ENCODE results near the gene HSPA1A. TPM values are rescaled to one million over a fixed set of nuclear protein-coding genes. Genes with fewer than 3 reads are reported as not detected.

HSPA1A gene
- total RNA-seq, 1 experiment from 2014 or later, result 57.2 TPM

DNA sequence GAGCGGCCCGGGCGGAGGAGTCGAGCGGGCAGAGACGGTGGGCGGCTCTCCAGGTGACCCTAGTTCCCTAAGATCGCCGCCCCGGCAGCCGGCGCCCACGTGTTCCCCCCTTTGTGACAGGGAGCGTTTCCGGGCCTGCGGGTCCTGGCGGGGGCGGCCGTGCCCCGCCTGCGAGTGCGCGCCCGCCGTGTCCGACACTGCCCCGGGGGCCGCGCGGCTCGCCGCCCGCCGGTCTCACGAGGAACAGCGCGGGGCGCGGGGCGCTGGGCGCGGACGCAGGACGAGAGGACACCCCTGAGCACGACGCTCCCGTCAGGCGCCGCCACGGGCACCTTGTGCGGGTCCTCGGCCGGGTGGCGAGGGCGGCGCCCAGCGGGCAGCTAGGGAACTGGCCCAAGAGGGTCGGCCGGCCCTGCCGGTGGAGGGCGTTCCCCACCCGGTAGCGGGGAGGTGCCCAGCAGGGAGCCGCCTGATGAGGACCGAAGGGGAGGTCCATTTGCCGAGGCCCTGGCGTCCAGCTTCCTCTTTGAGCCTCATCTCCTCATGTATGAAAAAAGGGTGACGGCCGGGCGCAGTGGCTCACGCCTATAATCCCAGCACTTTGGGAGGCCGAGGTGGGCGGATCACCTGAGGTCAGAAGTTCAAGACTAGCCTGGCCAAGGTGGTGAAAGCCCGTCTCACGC is 19.6 kb upstream of the HSPA1A start, which contains the start of gene VARS1:
VARS1 (minus strand) TSS at position 137 of the 683 bp plus-strand sequence. CDS start 535 bp downstream, outside the sequence.
- H3K4me3 Mint-ChIP-seq, result peak within 1 kb of the TSS; percentile 99
- H3K27me3 Mint-ChIP-seq (ENCODE audit: low read depth), result no peaks in the 10 kb centered on the region
- POLR2A ChIA-PET, result interaction anchor here (0.5 to 2.6 kb wide), 6 partner anchors 19 to 43 kb away, joined by 3 to 18 read pairs (median 6); partner anchors contain the start of genes HSPA1A, HSPA1B and HSPA1L
- H3K4me1 Mint-ChIP-seq, result peaks cover 9% of the 10 kb centered on the region
- CTCF ChIA-PET, result interaction anchor here (0.6 to 2.5 kb wide), 28 partner anchors 9 to 156 kb away, joined by 3 to 30 read pairs (median 4); partner anchors contain the start of genes ABHD16A, C6orf47, DDAH2 and HSPA1A
- ATAC-seq, result peak; percentile 84
- H3K36me3 Mint-ChIP-seq, result peaks cover 20% of the 10 kb centered on the region
- peak within 1 kb of the TSS; percentile 97 for H3K27ac Mint-ChIP-seq
- H3K9me3 Mint-ChIP-seq, result no peaks in the 10 kb centered on the region
- DNase-seq (ENCODE audit: low spot score), result peak; percentile 96
- TF ChIP-seq IRF2 (CRISPR knock-in tag; IDR thresholded peaks at IDR 0.05; ENCODE audit: borderline replicate concordance, low read depth), result no peak
- TF ChIP-seq RELA (CRISPR knock-in tag; IDR thresholded peaks at IDR 0.05; ENCODE audit: borderline replicate concordance), result no peak
- TF ChIP-seq, protein P1, sequence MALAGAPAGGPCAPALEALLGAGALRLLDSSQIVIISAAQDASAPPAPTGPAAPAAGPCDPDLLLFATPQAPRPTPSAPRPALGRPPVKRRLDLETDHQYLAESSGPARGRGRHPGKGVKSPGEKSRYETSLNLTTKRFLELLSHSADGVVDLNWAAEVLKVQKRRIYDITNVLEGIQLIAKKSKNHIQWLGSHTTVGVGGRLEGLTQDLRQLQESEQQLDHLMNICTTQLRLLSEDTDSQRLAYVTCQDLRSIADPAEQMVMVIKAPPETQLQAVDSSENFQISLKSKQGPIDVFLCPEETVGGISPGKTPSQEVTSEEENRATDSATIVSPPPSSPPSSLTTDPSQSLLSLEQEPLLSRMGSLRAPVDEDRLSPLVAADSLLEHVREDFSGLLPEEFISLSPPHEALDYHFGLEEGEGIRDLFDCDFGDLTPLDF (CRISPR knock-in tag; IDR thresholded peaks at IDR 0.05), result no peak
- TF ChIP-seq, protein P2, sequence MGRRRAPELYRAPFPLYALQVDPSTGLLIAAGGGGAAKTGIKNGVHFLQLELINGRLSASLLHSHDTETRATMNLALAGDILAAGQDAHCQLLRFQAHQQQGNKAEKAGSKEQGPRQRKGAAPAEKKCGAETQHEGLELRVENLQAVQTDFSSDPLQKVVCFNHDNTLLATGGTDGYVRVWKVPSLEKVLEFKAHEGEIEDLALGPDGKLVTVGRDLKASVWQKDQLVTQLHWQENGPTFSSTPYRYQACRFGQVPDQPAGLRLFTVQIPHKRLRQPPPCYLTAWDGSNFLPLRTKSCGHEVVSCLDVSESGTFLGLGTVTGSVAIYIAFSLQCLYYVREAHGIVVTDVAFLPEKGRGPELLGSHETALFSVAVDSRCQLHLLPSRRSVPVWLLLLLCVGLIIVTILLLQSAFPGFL (CRISPR knock-in tag; IDR thresholded peaks at IDR 0.05; ENCODE audit: borderline replicate concordance), result no peak
- TF ChIP-seq, protein P3, sequence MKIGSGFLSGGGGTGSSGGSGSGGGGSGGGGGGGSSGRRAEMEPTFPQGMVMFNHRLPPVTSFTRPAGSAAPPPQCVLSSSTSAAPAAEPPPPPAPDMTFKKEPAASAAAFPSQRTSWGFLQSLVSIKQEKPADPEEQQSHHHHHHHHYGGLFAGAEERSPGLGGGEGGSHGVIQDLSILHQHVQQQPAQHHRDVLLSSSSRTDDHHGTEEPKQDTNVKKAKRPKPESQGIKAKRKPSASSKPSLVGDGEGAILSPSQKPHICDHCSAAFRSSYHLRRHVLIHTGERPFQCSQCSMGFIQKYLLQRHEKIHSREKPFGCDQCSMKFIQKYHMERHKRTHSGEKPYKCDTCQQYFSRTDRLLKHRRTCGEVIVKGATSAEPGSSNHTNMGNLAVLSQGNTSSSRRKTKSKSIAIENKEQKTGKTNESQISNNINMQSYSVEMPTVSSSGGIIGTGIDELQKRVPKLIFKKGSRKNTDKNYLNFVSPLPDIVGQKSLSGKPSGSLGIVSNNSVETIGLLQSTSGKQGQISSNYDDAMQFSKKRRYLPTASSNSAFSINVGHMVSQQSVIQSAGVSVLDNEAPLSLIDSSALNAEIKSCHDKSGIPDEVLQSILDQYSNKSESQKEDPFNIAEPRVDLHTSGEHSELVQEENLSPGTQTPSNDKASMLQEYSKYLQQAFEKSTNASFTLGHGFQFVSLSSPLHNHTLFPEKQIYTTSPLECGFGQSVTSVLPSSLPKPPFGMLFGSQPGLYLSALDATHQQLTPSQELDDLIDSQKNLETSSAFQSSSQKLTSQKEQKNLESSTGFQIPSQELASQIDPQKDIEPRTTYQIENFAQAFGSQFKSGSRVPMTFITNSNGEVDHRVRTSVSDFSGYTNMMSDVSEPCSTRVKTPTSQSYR (CRISPR knock-in tag; IDR thresholded peaks at IDR 0.05), result no peak
- TF ChIP-seq, protein P4, sequence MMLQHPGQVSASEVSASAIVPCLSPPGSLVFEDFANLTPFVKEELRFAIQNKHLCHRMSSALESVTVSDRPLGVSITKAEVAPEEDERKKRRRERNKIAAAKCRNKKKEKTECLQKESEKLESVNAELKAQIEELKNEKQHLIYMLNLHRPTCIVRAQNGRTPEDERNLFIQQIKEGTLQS (CRISPR knock-in tag; conservative IDR thresholded peaks at IDR 0.05), result no peak
- TF ChIP-seq, protein P5, sequence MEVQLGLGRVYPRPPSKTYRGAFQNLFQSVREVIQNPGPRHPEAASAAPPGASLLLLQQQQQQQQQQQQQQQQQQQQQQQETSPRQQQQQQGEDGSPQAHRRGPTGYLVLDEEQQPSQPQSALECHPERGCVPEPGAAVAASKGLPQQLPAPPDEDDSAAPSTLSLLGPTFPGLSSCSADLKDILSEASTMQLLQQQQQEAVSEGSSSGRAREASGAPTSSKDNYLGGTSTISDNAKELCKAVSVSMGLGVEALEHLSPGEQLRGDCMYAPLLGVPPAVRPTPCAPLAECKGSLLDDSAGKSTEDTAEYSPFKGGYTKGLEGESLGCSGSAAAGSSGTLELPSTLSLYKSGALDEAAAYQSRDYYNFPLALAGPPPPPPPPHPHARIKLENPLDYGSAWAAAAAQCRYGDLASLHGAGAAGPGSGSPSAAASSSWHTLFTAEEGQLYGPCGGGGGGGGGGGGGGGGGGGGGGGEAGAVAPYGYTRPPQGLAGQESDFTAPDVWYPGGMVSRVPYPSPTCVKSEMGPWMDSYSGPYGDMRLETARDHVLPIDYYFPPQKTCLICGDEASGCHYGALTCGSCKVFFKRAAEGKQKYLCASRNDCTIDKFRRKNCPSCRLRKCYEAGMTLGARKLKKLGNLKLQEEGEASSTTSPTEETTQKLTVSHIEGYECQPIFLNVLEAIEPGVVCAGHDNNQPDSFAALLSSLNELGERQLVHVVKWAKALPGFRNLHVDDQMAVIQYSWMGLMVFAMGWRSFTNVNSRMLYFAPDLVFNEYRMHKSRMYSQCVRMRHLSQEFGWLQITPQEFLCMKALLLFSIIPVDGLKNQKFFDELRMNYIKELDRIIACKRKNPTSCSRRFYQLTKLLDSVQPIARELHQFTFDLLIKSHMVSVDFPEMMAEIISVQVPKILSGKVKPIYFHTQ (CRISPR knock-in tag; IDR thresholded peaks at IDR 0.05), result no peak
- no peak for TF ChIP-seq SMAD4 (CRISPR knock-in tag; IDR thresholded peaks at IDR 0.05)
- TF ChIP-seq, protein P6, sequence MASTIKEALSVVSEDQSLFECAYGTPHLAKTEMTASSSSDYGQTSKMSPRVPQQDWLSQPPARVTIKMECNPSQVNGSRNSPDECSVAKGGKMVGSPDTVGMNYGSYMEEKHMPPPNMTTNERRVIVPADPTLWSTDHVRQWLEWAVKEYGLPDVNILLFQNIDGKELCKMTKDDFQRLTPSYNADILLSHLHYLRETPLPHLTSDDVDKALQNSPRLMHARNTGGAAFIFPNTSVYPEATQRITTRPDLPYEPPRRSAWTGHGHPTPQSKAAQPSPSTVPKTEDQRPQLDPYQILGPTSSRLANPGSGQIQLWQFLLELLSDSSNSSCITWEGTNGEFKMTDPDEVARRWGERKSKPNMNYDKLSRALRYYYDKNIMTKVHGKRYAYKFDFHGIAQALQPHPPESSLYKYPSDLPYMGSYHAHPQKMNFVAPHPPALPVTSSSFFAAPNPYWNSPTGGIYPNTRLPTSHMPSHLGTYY (CRISPR knock-in tag; IDR thresholded peaks at IDR 0.05), result peak; percentile 90
- TF ChIP-seq NFYB (CRISPR knock-in tag; conservative IDR thresholded peaks at IDR 0.05; ENCODE audit: low read depth), result no peak
- TF ChIP-seq ETV6 (CRISPR knock-in tag; IDR thresholded peaks at IDR 0.05), result peak; percentile 64; the same call in 1 of the 2 replicates
- TF ChIP-seq, protein P7, sequence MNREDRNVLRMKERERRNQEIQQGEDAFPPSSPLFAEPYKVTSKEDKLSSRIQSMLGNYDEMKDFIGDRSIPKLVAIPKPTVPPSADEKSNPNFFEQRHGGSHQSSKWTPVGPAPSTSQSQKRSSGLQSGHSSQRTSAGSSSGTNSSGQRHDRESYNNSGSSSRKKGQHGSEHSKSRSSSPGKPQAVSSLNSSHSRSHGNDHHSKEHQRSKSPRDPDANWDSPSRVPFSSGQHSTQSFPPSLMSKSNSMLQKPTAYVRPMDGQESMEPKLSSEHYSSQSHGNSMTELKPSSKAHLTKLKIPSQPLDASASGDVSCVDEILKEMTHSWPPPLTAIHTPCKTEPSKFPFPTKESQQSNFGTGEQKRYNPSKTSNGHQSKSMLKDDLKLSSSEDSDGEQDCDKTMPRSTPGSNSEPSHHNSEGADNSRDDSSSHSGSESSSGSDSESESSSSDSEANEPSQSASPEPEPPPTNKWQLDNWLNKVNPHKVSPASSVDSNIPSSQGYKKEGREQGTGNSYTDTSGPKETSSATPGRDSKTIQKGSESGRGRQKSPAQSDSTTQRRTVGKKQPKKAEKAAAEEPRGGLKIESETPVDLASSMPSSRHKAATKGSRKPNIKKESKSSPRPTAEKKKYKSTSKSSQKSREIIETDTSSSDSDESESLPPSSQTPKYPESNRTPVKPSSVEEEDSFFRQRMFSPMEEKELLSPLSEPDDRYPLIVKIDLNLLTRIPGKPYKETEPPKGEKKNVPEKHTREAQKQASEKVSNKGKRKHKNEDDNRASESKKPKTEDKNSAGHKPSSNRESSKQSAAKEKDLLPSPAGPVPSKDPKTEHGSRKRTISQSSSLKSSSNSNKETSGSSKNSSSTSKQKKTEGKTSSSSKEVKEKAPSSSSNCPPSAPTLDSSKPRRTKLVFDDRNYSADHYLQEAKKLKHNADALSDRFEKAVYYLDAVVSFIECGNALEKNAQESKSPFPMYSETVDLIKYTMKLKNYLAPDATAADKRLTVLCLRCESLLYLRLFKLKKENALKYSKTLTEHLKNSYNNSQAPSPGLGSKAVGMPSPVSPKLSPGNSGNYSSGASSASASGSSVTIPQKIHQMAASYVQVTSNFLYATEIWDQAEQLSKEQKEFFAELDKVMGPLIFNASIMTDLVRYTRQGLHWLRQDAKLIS (CRISPR knock-in tag; IDR thresholded peaks at IDR 0.05; ENCODE audit: borderline replicate concordance), result no peak
- TF ChIP-seq, protein P8, sequence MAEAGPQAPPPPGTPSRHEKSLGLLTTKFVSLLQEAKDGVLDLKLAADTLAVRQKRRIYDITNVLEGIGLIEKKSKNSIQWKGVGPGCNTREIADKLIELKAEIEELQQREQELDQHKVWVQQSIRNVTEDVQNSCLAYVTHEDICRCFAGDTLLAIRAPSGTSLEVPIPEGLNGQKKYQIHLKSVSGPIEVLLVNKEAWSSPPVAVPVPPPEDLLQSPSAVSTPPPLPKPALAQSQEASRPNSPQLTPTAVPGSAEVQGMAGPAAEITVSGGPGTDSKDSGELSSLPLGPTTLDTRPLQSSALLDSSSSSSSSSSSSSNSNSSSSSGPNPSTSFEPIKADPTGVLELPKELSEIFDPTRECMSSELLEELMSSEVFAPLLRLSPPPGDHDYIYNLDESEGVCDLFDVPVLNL (CRISPR knock-in tag; IDR thresholded peaks at IDR 0.05; ENCODE audit: borderline replicate concordance, low read depth), result no peak
- TF ChIP-seq EMX1 (CRISPR knock-in tag; IDR thresholded peaks at IDR 0.05), result peak; percentile 77
- TF ChIP-seq MXD4 (CRISPR knock-in tag; IDR thresholded peaks at IDR 0.05; ENCODE audit: borderline replicate concordance), result no peak
- peak; percentile 82; the same call in 1 of the 2 replicates for TF ChIP-seq FOXP1 (CRISPR knock-in tag; IDR thresholded peaks at IDR 0.05; ENCODE audit: borderline replicate concordance)
- TF ChIP-seq JAZF1 (CRISPR knock-in tag; IDR thresholded peaks at IDR 0.05), result no peak

All from WTC11 (cell line).